ENCODE data around the gene B3GAT1.

The B3GAT1 gene

DNA sequence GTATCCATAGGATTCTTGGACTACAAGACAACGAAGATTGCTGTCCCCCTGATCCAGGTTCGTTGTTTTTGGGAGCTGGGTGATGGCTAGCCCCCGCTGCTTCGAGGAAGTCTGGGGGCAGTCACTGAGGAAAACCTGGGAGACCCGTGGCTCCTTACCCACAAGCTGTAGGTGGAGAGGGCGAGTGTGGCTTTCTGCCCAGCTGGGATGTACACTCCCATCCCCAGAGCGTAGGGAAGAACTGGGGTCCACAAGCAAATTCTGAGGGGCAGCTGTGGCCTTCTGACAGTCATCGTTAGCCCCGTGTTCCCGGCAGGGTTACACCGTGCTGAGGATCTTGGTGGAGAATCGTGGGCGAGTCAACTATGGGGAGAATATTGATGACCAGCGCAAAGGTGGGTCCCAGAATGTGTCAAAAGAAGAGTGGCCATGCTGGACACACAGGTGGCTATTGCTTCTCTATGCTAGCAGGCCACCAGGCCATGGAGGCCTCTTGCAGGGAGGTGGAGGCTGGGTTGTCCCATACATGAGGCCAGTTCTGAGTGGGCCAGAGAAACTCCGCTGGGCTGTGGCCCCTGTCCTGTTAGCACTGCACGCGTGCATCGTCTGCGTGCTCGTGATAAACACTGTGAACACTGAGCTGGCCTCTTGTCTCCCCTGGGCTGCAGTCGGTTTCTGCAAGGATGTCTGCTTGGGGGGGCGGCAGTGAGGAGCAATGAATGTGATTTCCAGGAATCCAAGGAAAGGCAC is 40.4 kb downstream of the B3GAT1 start:
- no peak for DNase-seq (ENCODE audit: low read depth)

DNA sequence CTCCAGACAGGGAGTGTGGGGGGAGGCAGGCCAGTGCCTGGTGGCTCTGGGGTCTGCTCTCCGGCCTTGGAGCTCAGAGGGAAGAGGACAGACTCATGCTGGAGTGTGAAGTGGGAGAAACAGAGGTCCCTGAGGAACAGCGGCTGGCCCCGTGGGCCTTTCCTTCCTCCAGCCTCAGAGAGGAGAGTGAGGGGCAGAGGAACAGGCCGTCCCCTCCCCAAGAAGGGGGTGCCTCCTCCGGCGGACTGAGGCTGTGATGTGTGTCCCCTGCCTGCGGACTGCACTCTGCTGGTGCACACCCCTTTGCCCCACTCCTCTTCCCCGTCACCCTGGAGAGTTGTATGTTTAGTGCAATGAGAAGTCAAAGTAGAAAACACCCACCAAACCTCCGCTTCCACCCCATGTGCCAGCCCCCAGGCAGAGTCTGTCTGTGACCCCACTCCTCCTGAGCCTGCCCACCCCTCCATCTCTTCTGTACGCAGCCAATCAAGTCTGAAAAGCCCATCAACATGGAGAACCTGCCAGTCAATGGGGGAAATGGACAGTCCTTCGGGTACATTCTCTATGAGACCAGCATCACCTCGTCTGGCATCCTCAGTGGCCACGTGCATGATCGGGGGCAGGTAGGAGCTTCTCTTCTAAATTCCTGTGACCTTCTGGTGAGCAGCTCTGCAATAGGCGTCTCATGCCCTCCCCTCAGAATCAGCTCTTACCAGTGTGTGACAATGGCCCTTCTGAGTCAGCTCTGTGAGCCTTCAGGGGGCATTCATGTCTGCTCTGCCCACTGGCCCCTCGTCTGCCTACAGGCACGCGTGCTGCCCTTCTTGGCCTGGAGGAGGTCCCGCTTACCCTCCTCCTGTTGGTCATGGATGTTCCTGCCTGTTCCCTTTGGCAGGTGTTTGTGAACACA is 41.3 kb downstream of the B3GAT1 start:
- no peak for DNase-seq (ENCODE audit: low read depth)

DNA sequence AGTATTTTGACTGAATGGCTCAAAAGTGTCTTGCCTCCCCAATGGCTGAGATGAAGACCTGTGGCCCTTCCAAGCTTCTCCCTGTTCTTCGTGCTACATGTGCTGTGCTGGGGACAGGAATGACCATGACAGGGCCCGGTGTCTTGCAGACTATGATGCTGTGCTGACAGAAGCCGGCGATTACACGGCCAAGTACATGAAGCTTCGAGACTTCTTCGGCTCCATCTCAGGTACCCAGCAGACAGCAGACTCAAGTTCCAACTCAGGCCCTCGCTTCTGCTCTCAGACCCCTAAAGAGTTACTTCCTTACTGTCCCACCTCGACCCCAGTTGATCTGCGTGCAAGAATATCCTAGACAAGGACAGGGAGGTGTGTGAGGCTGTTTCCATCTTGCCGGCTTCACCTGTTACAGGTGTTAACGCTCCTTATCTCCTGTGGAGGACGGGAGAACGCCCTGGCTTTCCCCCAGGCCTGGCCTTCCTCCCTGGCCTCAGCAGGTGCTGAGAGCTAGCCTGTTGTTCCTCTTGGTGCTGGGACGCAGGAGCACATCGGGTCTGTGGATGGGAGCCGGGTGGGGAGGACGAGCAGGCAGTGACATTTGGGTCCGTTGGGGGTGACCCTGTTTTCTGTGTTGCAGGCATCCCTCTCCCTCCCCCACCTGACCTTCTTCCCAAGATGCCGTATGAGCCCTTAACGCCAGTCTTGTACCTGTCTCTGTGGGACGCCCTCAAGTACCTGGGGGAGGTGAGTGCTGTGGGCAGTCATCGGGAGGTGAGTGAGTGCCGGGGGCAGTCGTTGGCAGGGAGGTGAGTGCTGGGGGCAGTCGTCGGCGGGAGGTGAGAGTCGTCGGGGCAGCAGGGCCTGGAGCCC is 42.2 kb downstream of the B3GAT1 start:
- DNase-seq (ENCODE audit: low read depth), result no peak

DNA sequence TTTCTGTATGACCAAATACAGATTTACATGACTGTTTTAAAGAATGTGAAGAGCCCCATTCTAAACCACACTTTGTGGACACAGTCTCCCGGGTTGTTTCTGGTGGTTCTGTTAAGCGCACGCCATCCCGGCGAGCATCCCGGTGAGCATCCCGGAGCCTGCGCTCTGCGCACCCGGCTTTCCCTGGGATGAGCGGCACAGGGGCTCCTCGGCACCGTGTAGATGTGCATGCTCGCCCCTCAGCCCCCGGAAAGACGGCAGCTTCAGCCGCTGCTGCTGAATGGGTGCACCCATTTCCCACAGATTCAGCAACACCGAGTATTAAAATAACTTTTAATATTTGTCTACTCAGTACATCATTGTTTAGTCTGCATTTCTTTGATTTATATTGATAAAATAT is 44.3 kb downstream of the B3GAT1 start:
- no peak for DNase-seq (ENCODE audit: low read depth)

DNA sequence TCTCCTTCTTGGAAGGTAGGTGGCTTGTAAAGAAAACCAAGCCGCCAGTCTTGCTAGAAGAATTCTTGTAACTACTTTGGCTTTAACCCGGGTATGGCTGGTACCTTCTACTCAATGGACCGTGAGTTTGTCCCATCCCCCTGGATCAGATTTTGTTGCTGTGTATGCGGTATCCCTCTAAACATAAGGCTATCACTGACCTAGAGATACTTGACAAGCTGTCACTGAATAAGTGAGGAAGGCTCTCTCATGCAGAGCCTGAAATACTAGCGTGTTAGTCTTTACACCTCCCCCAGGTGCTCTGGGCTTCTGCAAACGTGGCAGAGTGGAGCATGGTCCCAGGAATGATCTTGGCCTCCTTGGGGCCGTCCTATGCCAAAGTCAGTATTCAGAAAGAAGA is 45.8 kb downstream of the B3GAT1 start:
- no peak for DNase-seq (ENCODE audit: low read depth)

DNA sequence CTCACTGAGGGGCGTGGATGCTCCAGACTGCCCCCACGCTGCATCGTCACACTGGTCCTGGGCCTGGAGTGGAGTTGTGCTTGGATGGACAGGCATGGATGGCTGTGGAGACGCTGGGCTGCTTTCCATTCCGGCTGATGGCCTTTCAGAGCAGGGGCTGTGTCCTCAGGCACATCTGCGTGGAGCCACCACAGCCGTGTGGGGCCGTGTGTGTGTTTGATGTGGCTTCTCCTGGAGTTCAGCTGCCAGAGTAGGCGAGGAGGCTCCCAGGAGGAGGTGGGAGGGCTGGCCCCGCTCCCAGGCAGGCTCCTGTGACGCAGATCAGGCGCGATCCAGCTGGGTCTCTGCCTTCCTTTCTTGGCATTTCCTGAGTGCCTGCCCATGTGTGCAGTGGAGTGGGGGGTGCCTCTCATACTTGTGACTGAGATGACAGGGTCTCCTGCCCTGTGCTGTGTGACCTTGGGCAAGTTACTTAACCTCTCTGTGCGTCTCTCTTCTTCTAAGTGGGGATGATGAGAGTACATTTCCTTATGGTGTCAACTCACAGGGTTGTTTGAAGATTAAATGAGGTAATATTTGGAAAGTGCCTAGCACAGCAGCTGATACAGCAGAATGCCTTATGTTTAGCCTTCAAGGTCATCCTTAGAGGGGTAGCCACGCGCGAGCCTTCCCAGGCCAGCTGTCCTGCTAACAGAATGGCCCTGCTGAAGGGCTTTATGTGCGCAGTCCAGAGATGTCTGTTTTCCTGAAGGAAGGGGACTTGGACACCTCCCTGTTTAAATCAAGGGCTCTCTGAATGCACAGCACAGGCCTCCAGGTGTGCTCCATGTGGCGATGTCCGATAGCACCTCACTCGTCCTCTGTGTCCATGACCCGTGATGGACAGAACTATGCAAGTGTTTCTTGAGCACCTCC is 46.8 kb downstream of the B3GAT1 start:
- DNase-seq (ENCODE audit: low read depth), result no peak

DNA sequence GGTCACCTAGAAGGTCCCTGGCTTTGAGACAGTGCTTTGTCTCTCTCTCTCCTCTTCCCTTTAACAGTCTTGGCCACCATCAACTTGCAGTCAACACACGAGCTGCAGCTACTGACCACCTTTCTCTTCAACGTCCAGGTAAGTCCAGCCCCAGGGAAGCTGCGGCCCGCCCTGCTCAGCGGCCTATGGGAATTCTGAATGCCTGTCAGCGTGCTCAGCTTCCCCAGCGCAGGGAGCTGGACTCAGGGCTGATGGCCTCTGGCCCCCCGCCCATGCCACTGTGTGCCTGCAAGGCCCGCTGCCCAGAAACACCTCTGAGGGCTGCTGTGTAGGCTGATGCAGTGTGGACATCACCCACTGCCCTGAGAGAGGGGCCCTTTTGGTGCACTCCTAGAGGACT is 47.8 kb downstream of the B3GAT1 start:
- no peak for DNase-seq (ENCODE audit: low read depth)

DNA sequence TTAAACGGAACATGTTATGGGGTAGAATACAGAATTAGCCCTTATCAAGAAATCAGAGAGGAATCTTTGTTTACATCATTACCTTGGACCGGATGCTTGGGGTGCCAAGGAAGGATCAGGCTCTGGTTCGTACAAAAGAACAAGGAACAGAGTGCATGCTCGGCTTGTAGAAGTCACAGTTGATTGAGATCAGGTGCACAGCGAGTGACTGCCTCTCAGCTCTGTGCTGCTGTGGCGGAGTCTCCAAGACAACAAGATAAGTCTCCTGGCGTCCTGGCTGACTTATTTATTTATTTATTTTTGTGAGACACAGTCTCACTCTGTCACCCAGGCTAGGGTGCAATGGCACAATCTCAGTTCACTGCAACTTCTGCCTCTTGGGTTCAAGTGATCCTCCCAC is 48.5 kb downstream of the B3GAT1 start:
- DNase-seq (ENCODE audit: low read depth), result no peak

DNA sequence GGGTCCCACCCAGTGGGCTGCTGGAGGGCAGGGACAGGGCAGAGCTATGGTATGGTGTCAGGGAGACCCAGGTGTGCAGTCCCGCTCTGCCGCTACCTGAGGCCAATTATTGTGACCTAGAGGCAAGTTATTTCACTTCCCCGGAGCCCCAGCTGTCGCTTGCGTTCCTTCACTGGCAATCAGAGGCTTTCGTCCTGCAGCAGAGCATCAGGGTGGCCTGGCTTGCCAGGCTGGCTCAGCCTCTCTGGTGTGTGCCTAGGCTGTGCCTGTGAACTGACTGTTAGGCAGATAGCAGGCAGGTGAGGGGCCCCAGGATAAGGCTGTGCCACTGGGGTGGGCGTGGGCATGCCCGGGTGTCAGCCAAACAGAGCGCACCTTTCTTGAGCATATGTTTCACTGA is 48.9 kb downstream of the B3GAT1 start:
- no peak for DNase-seq (ENCODE audit: low read depth)

DNA sequence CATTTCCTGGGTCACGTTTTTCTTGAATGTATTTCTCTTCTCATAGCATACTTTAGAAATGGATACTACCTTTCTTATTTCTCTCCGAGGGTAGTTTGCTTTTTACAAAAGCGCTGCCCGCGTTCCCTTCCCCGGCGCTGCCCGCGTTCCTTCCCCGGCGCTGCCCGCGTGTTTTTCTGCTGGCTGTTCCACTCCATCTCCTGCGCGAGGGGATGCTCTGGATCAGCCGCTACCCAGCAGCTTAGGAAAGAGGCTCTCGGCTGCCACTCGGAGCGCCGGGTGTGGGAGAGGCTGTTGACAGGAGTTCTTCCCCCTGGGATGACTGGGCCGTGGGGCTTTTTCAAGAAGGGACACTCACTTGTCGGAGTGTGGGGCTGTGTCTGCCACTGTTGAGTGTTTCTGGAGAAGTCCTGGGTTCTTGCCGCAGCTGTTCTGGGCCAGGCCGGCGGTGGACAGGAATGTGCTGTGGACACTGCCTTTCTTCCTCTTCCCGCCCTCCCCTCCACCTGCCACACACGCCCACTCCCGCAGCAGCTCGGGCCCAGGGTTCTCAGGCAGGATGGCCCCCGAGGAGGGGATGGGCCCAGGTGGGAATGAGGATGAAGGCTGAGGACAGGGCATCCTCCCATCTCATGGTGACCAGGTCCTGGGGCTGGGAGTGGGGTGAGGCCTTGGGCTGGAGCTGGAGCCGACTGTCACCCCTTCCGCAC is 49.7 kb downstream of the B3GAT1 start:
- DNase-seq (ENCODE audit: low read depth), result no peak

DNA sequence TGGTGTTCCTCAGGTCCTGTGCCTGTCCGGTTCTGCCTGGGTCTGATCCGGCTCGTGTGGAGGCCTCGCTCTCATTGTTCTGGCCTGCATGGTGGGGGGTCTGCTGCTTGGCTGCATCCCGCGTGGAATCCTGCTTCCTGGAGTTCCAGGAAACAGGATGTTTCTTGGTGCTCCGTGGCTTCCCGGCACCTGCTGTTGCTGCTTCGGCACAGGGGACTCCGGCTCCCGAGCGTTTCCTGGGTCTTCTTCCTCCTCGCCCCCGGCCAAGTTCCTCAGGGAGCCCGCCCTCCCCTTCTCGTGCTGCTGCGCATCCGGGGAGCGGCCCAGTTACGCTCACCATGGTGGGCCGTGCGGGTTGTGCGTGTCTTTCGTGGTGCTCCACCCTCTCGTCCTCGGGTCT is 50.4 kb downstream of the B3GAT1 start:
- no peak for DNase-seq (ENCODE audit: low read depth)

DNA sequence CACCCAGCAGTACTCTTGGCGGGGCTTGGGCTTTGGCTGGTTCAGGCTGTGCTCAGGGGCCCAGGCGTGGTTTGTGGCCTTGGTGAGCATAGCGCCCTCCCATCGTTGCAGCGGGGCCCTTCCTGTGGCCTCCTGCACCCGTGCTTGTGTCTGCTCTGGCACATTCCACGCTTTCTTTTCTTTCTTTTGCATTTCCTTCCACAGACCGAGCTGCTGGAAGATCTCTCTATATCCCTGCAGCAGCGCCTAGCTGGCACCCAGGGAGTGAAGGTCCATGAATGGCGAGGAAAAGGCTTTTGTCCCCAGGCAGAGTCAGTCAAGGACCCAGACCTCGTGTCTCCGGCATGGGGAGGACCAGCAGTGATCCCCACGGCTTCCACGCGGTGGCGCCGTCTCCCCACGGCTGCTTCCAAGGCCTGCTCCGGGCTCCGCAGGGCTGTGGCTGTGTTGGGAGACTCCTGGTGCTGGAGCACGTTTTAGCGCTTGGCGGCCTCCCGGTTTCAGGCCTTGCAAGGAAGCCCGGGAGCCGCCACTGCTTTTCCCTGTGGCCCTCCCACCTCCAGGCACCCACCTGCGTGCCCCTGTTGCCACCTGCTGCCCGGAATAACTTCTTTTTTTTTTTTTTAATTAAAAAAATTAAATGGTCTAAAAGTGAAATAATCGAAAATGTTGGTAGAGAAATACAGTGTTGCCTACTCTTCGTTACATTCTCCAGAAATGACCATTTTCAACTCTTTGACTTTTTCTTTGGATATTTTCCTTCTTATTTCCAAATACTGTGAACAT is 51.8 kb downstream of the B3GAT1 start:
- no peak for DNase-seq (ENCODE audit: low read depth)

DNA sequence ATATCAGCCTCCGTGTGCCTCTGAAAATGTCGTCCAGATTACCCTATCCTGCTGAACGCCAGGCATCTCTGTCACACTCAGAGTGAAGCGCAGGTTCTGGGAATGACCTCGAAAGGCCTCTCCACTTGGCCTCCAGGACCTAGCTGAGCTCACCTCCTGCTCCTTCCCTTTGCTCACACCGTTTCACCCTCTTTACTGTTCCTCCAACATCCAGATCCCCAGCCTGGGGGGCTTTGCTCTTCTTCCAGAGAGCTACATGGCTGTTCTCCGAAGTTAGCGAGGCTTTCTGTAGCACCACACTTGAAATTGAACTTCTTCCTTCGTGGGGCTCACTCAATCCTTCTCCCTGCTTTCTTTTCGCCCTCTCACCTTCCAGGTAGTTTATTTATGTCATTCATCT is 52.4 kb downstream of the B3GAT1 start:
- no peak for DNase-seq (ENCODE audit: low read depth)

DNA sequence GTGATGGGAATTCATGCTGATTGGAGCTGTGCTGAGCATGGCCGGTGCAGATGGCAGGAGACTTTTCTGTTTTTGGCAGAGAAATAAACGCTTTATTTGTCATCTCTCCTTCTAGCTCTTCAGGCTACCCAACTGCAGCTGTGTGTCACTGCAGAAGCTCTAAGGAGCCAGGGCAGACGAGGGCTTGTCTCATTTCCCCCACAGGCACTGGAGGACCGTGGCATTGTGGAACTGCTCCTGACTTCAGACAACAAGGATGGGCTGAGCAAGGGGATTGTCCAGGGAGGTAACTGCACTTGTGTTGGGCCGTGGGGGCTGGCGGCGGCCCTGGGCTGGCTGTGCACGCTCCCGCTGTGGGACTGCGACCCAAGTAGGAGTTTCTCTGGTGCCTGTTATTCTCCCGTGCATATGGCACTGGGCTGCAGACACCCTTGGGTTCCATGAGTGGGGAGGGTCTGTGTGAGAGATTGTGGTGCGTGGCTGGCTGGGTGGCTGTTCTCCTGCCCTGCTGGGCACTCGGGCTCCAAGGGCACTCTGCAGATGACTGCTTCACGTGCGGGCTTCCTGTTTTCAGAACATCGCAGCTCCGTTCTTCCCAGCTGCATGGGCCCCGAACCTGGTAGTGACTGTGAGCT is 53.1 kb downstream of the B3GAT1 start:
- DNase-seq (ENCODE audit: low read depth), result no peak

DNA sequence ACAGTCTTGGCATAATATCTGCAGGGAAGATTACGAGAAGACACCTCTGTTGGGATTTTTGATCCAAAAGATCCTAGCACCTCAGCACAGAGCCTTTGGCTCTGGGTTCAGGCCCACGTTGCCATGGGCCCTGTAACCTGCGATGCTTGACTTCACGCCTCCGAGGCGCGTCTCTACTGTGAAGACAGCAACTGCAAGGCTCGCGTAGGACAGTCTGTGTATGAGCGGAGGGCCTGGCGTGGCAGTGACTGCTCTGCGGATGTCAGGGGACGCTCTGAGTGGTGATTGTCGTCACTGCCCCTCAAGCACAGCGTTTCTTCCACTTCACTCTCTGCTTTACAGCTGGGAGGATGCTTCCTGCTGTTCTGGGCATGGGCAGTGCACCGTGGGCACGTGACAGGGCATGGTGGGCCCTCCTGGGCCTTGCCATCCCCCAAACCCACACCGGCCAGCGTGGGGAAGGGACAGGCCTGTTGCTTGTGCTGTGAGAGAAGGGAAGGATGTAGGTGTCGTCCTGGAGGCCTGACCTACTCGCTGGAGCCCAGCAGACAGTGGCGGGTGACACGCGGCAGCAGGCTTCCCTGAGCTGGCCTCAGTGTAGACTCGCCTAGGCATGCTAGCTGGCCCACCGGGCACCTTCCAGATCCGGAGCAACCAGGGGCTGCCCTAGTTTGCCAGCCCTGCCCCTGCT is 53.7 kb downstream of the B3GAT1 start:
- DNase-seq (ENCODE audit: low read depth), result no peak

DNA sequence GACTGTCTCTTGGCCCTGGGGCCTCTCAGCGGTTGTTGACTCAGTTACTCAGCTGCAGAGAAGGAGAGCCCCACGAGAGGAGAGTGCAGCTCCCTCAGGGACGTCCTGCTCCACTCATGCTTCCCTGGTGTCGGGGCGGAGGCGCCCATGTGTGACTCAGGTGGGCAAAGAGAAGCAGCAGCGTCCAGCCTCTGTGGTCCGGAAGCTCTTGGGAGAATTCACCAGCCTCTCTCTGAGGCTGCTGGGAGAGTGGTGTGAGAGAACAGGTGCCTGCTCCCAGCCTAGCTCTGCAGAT is 54.5 kb downstream of the B3GAT1 start:
- DNase-seq (ENCODE audit: low read depth), result no peak

DNA sequence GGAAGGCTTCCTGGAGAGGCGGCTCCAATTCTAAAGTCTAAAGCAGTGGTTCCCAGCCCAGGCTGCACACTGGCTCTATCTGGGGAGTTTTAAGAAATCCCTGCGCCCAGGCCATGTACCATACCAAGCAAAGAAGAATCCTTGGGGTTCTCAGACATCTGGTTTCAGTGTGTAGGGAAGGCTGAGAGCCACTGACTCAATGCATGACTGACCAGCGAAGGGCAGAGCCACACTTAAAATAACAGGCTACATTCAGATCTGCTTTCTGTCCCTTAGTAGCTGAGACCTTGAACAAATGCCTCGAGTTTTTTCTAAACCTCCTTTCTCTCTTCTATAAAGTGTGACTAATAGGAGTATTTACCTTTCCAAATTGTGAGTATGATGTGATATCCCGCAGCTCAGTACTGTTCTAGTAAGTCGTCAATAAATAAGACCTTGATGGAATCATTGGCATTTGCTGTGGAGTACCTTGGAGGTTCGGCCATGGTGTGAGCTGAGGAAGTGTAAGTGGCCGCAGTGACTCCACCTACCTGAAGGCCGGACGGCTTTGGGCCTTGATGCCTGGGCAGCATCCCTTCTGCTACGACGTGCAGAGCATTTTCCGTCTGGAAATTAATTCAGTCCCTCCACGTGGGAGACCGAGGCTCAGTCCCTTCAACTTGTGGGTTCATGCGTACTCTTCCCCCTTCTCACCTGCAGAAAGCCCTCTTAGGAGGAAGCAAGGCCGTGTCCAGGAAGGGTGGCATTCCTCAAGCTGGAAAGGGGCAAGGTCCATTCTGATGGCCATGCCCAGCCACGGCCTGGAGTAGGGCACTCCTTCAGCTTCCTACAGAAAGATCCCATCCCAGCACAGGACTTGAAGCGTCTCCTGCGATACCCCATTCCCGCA is 55.1 kb downstream of the B3GAT1 start:
- no peak for DNase-seq (ENCODE audit: low read depth)

DNA sequence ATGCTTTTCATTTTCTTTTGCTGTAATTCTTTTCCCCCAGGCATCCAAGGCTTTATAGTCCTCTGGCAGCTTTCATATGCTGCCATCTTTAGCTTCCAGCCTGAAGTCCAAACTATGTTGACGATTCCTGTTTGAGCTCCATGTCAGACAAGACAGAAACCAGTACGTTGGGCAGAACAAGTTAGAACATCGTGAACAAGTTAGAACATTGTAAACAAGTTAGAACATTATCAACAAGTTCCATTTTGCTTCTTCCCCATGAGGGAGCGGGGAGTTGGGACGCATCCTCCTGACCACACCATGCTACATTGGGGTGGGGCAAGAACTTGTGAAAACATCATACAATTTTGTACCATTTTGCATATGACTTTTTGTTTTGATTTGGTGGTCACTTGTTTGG is 56.4 kb downstream of the B3GAT1 start:
- no peak for DNase-seq (ENCODE audit: low read depth)
